ENCODE data around the gene TRIM38.

DNA sequence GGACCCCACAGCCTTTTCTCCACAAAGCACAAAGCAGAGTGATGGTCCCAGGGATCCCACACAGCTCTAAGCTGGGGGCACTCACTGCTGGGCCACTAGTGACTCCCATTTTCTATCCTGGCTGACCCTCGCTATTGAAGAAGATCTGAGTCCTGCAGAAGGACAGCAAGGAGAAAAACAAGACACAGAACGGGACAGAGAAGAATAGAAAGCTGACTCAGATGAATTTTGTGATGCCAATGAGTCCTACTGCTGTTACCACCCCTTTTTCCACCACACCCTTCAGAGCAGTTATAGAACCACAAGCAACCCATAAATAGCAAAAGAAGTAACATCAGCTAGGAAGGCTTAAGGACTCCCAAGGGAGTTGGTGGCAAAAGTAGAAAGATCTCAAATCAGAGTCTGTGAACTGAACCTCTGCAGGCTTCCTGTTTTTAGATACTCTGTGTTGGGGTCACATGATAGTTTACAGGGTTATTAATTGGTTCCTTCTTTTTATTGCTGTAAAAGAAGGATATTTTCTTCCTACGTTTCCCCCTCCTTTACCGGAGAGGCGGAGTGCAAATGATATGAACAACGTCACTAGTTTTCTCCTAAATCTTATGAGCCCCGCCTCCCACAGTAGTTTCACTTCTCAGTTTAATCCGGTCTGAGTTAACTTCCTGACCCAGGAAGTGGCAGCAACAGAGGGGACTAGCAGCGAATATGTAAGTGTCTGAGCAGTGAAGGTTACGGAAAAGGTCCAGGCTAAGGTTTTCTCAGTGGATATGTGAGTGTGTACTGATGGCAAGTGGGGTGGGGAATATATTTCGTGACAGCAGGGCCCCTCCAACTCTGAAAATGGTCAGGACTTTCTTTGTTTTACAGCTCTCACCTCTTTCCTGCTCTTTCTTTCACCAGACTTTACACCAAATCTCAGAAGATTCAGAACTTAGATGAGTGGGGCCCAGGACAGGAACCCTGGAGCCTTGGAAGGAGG, at the start of gene TRIM38:
- TF ChIP-seq, protein P1, sequence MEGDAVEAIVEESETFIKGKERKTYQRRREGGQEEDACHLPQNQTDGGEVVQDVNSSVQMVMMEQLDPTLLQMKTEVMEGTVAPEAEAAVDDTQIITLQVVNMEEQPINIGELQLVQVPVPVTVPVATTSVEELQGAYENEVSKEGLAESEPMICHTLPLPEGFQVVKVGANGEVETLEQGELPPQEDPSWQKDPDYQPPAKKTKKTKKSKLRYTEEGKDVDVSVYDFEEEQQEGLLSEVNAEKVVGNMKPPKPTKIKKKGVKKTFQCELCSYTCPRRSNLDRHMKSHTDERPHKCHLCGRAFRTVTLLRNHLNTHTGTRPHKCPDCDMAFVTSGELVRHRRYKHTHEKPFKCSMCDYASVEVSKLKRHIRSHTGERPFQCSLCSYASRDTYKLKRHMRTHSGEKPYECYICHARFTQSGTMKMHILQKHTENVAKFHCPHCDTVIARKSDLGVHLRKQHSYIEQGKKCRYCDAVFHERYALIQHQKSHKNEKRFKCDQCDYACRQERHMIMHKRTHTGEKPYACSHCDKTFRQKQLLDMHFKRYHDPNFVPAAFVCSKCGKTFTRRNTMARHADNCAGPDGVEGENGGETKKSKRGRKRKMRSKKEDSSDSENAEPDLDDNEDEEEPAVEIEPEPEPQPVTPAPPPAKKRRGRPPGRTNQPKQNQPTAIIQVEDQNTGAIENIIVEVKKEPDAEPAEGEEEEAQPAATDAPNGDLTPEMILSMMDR (IDR thresholded peaks at IDR 0.05; ENCODE audit: poor library complexity): no peak
- TF ChIP-seq EZH2 (IDR thresholded peaks at IDR 0.05; ENCODE audit: borderline replicate concordance): no peak
